ENCODE measurements around the gene PTH2. TPM values are rescaled to one million over a fixed set of nuclear protein-coding genes. Genes with fewer than 3 reads are reported as not detected.

The PTH2 gene
- total and polyA plus RNA-seq, 5 experiments from 2014 or later, result not detected

DNA sequence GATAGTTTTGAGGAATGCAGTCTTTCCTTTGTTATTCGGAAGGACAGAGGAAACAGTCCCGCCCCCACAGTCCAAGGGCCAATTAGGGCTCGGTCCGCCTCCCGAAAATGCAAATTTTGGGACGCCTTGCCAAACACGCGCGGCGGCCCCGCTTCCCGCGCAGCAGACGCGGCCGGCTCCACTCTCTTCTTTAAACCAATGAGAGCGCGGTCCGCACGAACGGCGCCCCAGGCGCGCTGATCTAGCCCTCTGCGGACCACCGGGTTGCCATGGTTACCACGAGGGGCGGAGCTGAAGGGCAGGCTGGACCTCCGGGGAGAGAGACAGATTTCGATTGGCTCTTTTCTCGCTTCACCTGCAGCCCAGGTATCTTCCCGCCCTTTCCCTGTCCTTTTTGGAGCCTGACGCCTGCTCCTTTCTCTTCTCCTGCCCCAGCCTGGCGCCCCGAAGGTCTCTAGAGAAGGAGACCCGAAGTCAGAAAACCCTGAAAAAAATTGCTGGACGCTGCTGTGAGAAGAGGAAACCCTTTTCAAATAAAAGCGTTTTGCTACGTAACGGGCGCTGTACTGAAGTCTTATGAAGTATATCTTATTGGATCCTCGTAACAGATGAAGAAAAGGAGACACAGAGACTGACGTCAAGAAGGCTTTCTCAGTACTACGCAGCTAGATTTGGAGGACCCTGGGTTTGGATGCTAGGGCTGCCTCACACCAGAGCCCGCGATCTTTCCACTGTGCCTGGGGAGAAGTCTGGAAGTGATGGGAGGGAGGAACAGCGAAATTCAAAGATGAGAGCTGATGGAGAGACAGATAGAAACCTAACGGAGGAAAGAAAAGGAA lies 2.0 kb downstream of the PTH2 start:
- Mint-ChIP-seq H3K9me3 (peaks cover 0 to 2% (median 0%) of the 10 kb centered on the region in 9 donors), H3K36me3 (peaks cover 0 to 3% (median 0%) of the 10 kb centered on the region in 3 donors), H3K27me3 (peaks cover 44 to 90% (median 73%) of the 10 kb centered on the region in 5 donors), H3K27ac (peak overlapping the region in 4 of 10 donors; percentile 53 to 88 (median 72)), H3K4me3 (peak overlapping the region; percentile 7 to 89 (median 72)), H3K4me1 (peaks cover 34 to 52% (median 42%) of the 10 kb centered on the region in 4 donors)
- POLR2A ChIA-PET, result interaction anchor here (1.3 to 1.7 kb wide), 2 partner anchors 13 to 18 kb away, joined by 3 to 4 read pairs; no protein-coding TSS in a partner anchor
- ATAC-seq (peak; percentile 21 to 72), DNase-seq (peak in 1 of 10 donors; percentile 25)

DNA sequence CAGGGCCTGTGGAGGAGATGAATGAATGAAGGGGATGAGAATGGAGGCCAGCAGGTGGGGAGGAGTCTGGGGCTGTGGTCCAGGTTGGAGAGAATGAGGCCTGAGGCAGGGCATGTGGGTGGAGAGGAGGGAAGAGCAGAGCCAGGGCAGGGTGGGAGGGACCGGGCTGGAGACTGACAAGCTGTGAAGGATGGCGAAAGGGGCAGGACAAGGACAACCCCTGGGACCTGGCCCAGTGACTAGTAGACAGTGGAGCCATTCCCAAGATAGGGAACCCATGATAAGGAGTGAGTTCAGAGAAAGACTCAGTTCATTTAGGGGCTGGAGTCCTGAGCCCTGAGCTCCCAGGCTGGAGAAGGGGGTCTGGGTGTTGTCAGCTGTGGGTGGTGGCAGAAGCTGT lies 3.0 kb downstream of the PTH2 start:
- ATAC-seq, result no peak
- DNase-seq, result no peak
- Mint-ChIP-seq H3K36me3 (peaks cover 0 to 3% (median 0%) of the 10 kb centered on the region in 3 donors), H3K27me3 (peaks cover 36 to 79% (median 63%) of the 10 kb centered on the region in 5 donors), H3K4me3 (peak overlapping the region in 2 of 10 donors; percentile 42 to 73), H3K27ac (peak overlapping the region in 3 of 10 donors; percentile 31 to 39 (median 33)), H3K9me3 (peaks cover 0 to 2% (median 0%) of the 10 kb centered on the region in 9 donors), H3K4me1 (peaks cover 32 to 42% (median 34%) of the 10 kb centered on the region in 4 donors)
- POLR2A ChIA-PET, result interaction anchor here (1.2 to 1.7 kb wide), 4 partner anchors 11 to 23 kb away, joined by 3 to 5 read pairs (median 4); no protein-coding TSS in a partner anchor

DNA sequence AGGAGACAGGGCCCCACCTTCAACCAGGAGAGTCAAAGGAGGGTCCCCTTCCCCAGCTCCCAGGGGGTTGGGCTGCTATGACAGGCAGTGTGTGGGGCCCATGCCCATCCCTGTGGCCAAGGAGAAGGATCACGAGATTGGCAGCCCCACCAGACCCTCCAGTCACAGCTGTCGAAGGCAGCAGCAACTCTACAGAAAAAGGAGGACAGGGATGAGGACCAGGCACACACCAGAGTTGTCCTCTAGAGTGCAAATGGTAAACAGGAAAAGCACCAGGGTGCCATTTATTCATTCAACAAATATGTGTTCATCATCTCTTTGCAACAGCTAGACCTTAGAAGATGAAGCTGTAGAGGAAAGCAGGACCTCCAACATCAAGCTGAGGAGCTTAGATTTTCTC lies 4.1 kb downstream of the PTH2 start:
- POLR2A ChIA-PET, result interaction anchor here (1.1 to 1.7 kb wide), 3 partner anchors 15 to 76 kb away, joined by 3 to 4 read pairs (median 4); no protein-coding TSS in a partner anchor
- DNase-seq (no peak), ATAC-seq (no peak)
- Mint-ChIP-seq H3K9me3 (peaks cover 0 to 2% (median 0%) of the 10 kb centered on the region in 9 donors), H3K27me3 (peaks cover 31 to 69% (median 53%) of the 10 kb centered on the region in 5 donors), H3K27ac (no peak overlapping the region), H3K4me1 (peaks cover 28 to 34% (median 31%) of the 10 kb centered on the region in 4 donors), H3K4me3 (no peak overlapping the region), H3K36me3 (peaks cover 0 to 3% (median 0%) of the 10 kb centered on the region in 3 donors)

DNA sequence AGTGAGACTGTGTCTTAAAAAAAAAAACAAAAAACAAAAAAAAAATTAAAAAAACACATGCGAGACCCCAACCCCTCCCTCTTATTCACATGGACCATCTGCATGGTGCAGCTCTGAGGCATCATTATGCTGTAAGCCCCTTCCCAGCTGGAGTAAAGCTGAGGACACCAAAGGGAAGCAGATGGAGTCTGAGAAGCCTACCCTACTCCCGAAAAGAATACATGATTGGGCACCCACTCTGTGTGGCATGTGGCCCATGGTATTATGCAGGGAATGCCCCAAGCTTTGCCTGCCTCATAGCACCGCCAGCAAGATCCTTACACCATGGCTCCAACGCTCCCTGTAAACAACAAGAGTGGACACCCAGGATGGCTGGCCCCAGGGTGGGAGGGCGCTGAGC lies 4.7 kb downstream of the PTH2 start:
- no peak overlapping the region for H3K4me3 Mint-ChIP-seq
- peaks cover 0 to 3% (median 0%) of the 10 kb centered on the region in 3 donors for H3K36me3 Mint-ChIP-seq
- ATAC-seq (no peak), DNase-seq (no peak)
- H3K4me1 Mint-ChIP-seq, result peaks cover 22 to 27% (median 24%) of the 10 kb centered on the region in 4 donors
- peaks cover 0 to 2% (median 0%) of the 10 kb centered on the region in 9 donors for H3K9me3 Mint-ChIP-seq
- H3K27me3 Mint-ChIP-seq, result peaks cover 27 to 62% (median 47%) of the 10 kb centered on the region in 5 donors
- H3K27ac Mint-ChIP-seq, result no peak overlapping the region
- POLR2A ChIA-PET, result interaction anchor here (0.5 to 1.5 kb wide), 2 partner anchors 9 to 31 kb away, joined by 4 read pairs; no protein-coding TSS in a partner anchor

DNA sequence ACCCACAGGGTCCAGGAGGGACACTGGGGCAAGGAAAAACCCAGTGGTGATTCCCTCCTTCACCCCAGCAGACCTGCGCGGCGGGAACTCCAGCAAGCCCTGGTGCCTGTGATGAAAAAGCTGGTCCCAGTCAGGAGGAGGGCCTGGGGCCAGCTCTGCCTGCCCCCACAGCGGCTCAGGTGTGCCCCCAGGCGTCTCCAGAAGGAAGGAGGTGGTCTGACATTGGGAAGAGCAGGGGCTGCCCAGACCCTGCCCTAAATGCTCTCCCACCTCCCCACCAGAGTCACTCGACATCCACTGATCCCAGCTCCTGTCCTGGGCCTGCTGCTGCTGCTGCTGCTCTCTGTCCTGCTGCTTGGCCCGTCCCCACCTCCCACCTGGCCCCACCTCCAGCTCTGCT lies 6.2 kb downstream of the PTH2 start:
- no peak overlapping the region for H3K4me3 Mint-ChIP-seq
- no peak for ATAC-seq
- H3K27me3 Mint-ChIP-seq, result peaks cover 23 to 48% (median 40%) of the 10 kb centered on the region in 5 donors
- no peak for DNase-seq
- POLR2A ChIA-PET, result interaction anchor here (0.6 to 1.5 kb wide), 3 partner anchors 11 to 218 kb away, joined by 3 to 4 read pairs (median 3); no protein-coding TSS in a partner anchor
- peaks cover 17 to 24% (median 18%) of the 10 kb centered on the region in 4 donors for H3K4me1 Mint-ChIP-seq
- H3K9me3 Mint-ChIP-seq, result peaks cover 0 to 2% (median 0%) of the 10 kb centered on the region in 9 donors
- no peak overlapping the region for H3K27ac Mint-ChIP-seq
- H3K36me3 Mint-ChIP-seq, result peaks cover 0 to 3% (median 0%) of the 10 kb centered on the region in 3 donors

DNA sequence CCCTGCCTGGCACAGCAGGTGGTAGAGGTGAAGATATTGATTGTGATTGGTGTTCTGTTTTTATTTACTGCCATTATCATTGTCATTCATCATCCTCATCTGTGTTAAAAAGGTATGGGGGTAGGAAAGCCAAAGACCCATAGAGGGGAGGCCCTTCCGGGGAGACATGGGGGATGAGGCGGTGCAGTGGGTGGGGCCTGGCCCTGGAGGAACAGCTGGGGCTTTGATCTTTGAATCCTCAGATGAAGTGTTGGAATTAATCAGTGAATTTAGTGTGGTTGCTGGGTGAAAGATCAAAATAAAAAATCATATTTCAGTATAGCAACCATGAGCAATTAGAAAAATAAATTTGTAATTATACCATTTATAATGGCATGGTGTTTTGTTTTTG lies 7.4 kb downstream of the PTH2 start:
- H3K9me3 Mint-ChIP-seq, result peaks cover 0 to 2% (median 0%) of the 10 kb centered on the region in 9 donors
- POLR2A ChIA-PET, result interaction anchor here (0.6 kb wide), 1 partner anchor 28 kb away, joined by 5 read pairs; no protein-coding TSS in a partner anchor
- peaks cover 17 to 35% (median 28%) of the 10 kb centered on the region in 5 donors for H3K27me3 Mint-ChIP-seq
- DNase-seq (no peak), ATAC-seq (no peak)
- peaks cover 15 to 25% (median 20%) of the 10 kb centered on the region in 4 donors for H3K4me1 Mint-ChIP-seq
- H3K4me3 Mint-ChIP-seq, result no peak overlapping the region
- H3K27ac Mint-ChIP-seq, result peak overlapping the region in 1 of 10 donors; percentile 53
- no peaks in the 10 kb centered on the region for H3K36me3 Mint-ChIP-seq

DNA sequence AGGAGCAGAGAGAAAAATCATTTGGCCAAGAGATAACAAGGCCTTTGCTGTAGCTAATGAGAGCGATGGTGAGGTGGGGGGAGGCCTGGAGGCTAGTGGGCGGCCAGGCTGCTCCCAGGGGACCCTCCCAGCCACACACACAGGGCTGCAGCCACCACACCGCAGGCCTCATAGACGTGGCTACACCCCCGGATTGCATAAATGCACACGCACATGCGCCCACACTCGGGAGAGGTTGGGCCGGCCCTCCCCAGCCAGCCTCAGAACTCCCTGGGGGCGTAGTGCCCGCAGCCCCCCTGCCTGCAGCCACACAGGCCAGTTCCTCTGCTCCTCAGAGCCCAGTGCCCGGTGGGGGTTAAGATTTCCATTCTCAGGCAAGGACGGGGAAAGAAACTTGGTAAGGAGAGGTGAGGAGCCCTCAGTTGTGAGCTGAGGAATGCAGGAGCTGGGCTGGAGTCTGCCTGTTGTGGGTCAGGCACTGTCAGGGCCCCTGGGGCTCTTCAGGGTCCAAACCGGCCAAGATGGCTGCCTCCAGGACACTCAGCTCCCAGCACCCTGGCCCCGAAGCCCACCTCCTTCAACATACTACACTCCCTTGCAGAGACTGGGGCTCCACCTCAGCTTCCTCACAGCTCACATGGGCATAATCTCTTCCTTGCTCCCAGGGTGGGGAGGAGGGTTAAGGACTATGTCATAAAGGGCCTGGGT lies 8.0 kb downstream of the PTH2 start:
- no peaks in the 10 kb centered on the region for H3K9me3 Mint-ChIP-seq
- DNase-seq, result no peak
- H3K27ac Mint-ChIP-seq, result peak overlapping the region in 1 of 10 donors; percentile 53
- POLR2A ChIA-PET, result interaction anchor here (0.6 kb wide), 1 partner anchor 28 kb away, joined by 5 read pairs; no protein-coding TSS in a partner anchor
- peaks cover 14 to 30% (median 23%) of the 10 kb centered on the region in 5 donors for H3K27me3 Mint-ChIP-seq
- no peaks in the 10 kb centered on the region for H3K36me3 Mint-ChIP-seq
- peaks cover 17 to 24% (median 21%) of the 10 kb centered on the region in 4 donors for H3K4me1 Mint-ChIP-seq
- no peak overlapping the region for H3K4me3 Mint-ChIP-seq
- ATAC-seq, result no peak

DNA sequence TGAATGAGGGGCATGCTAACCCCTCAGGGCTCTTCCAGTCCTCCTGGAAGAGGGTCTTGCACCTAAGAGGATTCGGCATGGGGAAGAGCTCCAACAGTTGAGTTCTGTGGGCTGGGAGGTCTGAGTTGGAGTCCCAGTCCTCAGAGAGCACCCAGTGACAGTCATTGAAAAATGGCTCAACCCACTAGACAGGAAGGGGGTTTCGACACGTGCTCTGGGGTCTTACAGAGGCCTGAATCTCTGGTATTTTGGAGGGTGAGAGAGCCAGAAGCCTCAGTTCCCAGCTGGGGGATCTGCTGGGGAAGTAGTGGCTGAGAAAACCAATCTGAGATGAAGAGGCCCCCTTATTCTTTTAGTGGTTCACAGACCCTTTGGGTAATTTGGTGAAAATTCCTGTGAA lies 9.0 kb downstream of the PTH2 start:
- Mint-ChIP-seq H3K4me3 (no peak overlapping the region), H3K27ac (peak overlapping the region in 1 of 10 donors; percentile 28), H3K27me3 (peaks cover 6 to 20% (median 14%) of the 10 kb centered on the region in 5 donors), H3K4me1 (peaks cover 25 to 34% (median 28%) of the 10 kb centered on the region in 4 donors), H3K36me3 (no peaks in the 10 kb centered on the region), H3K9me3 (no peaks in the 10 kb centered on the region)
- no peak for ATAC-seq
- DNase-seq, result no peak
- POLR2A ChIA-PET, result interaction anchor here (0.6 kb wide), 1 partner anchor 172 kb away, joined by 3 read pairs; no protein-coding TSS in a partner anchor

DNA sequence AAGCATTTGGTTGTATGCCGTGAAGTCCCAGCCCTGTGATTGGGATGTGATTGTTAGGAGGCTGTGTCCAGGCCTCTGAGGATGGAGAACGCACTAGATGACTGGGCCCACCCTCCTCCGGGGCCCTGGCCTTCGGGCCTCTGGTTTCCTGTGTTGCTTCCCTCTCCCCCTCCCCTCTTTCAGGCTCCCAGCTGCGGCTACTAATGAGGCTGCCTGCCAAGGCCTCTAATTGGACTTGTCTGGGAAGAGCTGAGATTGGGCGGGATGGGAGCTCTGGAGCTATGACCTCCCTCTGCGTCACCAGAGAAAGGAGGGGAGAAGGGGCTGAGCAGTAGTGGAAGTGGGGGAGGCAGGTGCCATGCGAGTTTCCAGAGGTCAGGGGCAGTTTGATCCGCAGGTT lies 9.9 kb downstream of the PTH2 start:
- Mint-ChIP-seq H3K36me3 (no peaks in the 10 kb centered on the region), H3K27ac (peak overlapping the region in 2 of 10 donors; percentile 9 to 67), H3K9me3 (no peaks in the 10 kb centered on the region), H3K4me1 (peaks cover 31 to 43% (median 37%) of the 10 kb centered on the region in 4 donors), H3K4me3 (no peak overlapping the region), H3K27me3 (peaks cover 1 to 11% (median 7%) of the 10 kb centered on the region in 5 donors)
- ATAC-seq, result no peak
- POLR2A ChIA-PET, result interaction anchor here (0.9 kb wide), 1 partner anchor 12 kb away, joined by 3 read pairs; no protein-coding TSS in a partner anchor
- no peak for DNase-seq

DNA sequence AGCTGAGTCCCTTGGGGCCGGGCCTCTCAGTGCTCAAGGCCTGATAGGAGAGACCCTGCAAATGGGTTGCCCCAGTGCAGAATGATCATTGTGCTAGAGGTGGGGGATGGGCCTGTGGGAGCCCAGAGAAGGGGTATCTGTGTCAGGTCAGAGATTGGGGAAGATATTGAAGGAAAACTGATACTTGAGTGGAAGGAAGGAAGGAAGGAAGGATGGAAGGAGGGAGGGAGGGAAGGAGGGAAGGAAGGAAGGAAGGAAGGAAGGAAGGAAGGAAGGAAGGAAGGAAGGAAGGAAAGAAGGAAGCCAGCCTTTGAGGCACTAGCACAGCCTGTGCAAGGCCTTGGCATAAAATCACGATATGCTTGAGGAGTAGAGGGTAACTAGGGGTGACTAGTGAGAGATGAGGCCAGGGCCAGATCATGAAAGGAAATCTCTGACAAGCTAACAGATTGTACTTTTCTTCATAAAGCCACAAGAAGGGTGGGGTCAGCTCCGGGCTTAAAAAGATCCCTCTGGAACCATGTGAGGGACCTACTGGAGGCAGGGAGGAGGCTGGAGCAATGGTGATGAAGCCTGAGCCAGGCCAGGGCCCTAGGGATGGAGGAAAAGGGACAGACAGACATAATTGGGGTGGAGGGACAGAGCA lies 11.4 kb downstream of the PTH2 start:
- H3K4me1 Mint-ChIP-seq, result peaks cover 37 to 55% (median 48%) of the 10 kb centered on the region in 4 donors
- H3K27me3 Mint-ChIP-seq, result no peaks in the 10 kb centered on the region
- POLR2A ChIA-PET, result interaction anchor here (1.1 to 1.5 kb wide), 2 partner anchors 8 to 16 kb away, joined by 3 to 4 read pairs; no protein-coding TSS in a partner anchor
- H3K36me3 Mint-ChIP-seq, result no peaks in the 10 kb centered on the region
- H3K9me3 Mint-ChIP-seq, result no peaks in the 10 kb centered on the region
- H3K4me3 Mint-ChIP-seq, result peak overlapping the region in 2 of 10 donors; percentile 12 to 49
- DNase-seq (no peak), ATAC-seq (no peak)
- H3K27ac Mint-ChIP-seq, result peak overlapping the region in 6 of 10 donors; percentile 9 to 87 (median 53)

DNA sequence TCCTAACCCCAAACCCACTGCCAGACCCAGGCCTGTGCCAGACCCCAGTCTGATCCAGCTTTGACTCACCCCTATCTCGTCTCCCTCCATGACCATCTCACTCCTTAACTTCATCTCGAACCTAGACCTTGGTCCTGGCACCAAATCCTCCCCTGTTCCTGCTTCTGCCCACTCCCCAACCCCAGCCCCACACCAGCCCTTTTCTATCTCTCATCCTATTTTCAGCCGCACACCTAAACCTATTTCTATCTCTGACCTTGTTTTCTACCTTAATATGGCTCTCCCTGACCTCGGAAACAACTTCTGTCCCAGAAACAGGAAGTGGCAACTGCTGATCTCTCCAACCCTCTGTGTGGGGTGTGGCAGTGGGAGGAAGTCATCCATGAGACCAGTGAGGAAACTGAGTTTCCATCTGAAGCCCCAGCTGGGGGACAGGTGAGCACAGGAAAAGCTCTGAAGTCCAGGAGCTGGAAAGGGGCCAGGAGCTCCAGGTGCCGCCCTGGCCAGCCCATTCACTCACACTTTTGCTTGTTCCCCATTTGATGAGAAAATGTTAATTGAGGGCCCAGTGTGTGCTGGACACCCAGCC lies 13.7 kb downstream of the PTH2 start:
- Mint-ChIP-seq H3K27me3 (no peaks in the 10 kb centered on the region), H3K36me3 (no peaks in the 10 kb centered on the region), H3K9me3 (no peaks in the 10 kb centered on the region), H3K27ac (peak overlapping the region; percentile 56 to 92 (median 88)), H3K4me3 (peak overlapping the region; percentile 39 to 87 (median 68)), H3K4me1 (peaks cover 35 to 57% (median 55%) of the 10 kb centered on the region in 4 donors)
- ATAC-seq (peak; percentile 53 to 69), DNase-seq (no peak)
- POLR2A ChIA-PET, result interaction anchor here (0.5 to 1.7 kb wide), 6 partner anchors 9 to 110 kb away, joined by 3 to 5 read pairs (median 3); no protein-coding TSS in a partner anchor
